Common myeloid progenitor, CD34-positive (primary cell): ENCODE results near the gene OSBPL10.

Experiments used
- CTCF ChIA-PET: fragments of 350-600 bp; sonication (Branson Sonifier 250); formaldehyde crosslinking; loops from one replicate; lab custom pipeline; 2021; ENCODE audit warnings: antibody characterized with exemption; lab: Charles Lee
- POLR2A ChIA-PET: fragments of 350-600 bp; sonication (Branson Sonifier 250); formaldehyde crosslinking; loops from one replicate; lab custom pipeline; 2021; ENCODE audit warnings: antibody characterized with exemption; lab: Charles Lee
- DNase-seq, 3 donors: peaks; one replicate each; pipeline versions ENCODE4 v3.0.0 to v3.0.0-alpha.2; 2013
- H3K27ac ChIP-seq, 2 experiments: 1 replicate in 1 of 2; 2 replicates in 1 of 2; pipeline ENCODE4 v1.7.0; 2013; ENCODE audit warnings: inconsistent platforms in 2 of 2, low read length in 2 of 2, mild to moderate bottlenecking in 2 of 2, low read depth in 1 of 2, moderate library complexity in 1 of 2; ENCODE audit not compliant: severe bottlenecking in 2 of 2, insufficient read depth in 1 of 2, poor library complexity in 1 of 2
- H3K27me3 ChIP-seq, 5 experiments: replicated peaks in 2 of 5; 1 replicate in 3 of 5; 2 replicates in 2 of 5; pipeline versions ENCODE4 v1.6.1 to v1.7.0; 2013; ENCODE audit warnings: low read length in 4 of 5, mild to moderate bottlenecking in 2 of 5, moderate library complexity in 2 of 5, inconsistent platforms in 1 of 5; ENCODE audit not compliant: insufficient read depth in 5 of 5, control insufficient read depth in 4 of 5
- H3K36me3 ChIP-seq, 4 experiments: 1 replicate in 2 of 4; 2 replicates in 2 of 4; pipeline versions ENCODE4 v1.6.1 to v1.7.0; 2013; ENCODE audit warnings: low read length in 3 of 4, control low read depth in 1 of 4, mild to moderate bottlenecking in 1 of 4; ENCODE audit not compliant: control insufficient read depth in 4 of 4, insufficient read depth in 4 of 4
- H3K4me1 ChIP-seq, 4 experiments: 1 replicate in 3 of 4; 2 replicates in 1 of 4; pipeline versions ENCODE4 v1.6.1 to v1.7.1; 2013; ENCODE audit warnings: low read length in 3 of 4, mild to moderate bottlenecking in 3 of 4, control low read depth in 1 of 4, inconsistent platforms in 1 of 4, moderate library complexity in 1 of 4; ENCODE audit not compliant: control insufficient read depth in 4 of 4, insufficient read depth in 4 of 4; ENCODE audit errors: control extremely low read depth in 1 of 4
- H3K4me3 ChIP-seq, 7 experiments: 1 replicate in 4 of 7; 2 replicates in 3 of 7; pipeline versions ENCODE4 v1.5.1 to v1.7.0; 2013; ENCODE audit warnings: mild to moderate bottlenecking in 7 of 7, low read length in 6 of 7, moderate library complexity in 6 of 7, inconsistent platforms in 2 of 7, low read depth in 2 of 7, control low read depth in 1 of 7; ENCODE audit not compliant: insufficient read depth in 4 of 7, control insufficient read depth in 1 of 7; ENCODE audit errors: extremely low read depth in 1 of 7
- H3K9me3 ChIP-seq, 5 experiments: 1 replicate in 4 of 5; 2 replicates in 1 of 5; pipeline versions ENCODE4 v1.6.1 to v1.7.1; 2013; ENCODE audit warnings: low read length in 4 of 5, mild to moderate bottlenecking in 2 of 5, inconsistent platforms in 1 of 5, low read depth in 1 of 5, moderate library complexity in 1 of 5; ENCODE audit not compliant: control insufficient read depth in 4 of 5, insufficient read depth in 2 of 5; ENCODE audit errors: control extremely low read depth in 1 of 5
- WGBS: methylation state at CpG from one replicate; pipeline ENCODE4 v1.1.5; 2013; ENCODE audit not compliant: insufficient coverage; 5-methylcytosine and 5-hydroxymethylcytosine counted together

The OSBPL10 gene

DNA sequence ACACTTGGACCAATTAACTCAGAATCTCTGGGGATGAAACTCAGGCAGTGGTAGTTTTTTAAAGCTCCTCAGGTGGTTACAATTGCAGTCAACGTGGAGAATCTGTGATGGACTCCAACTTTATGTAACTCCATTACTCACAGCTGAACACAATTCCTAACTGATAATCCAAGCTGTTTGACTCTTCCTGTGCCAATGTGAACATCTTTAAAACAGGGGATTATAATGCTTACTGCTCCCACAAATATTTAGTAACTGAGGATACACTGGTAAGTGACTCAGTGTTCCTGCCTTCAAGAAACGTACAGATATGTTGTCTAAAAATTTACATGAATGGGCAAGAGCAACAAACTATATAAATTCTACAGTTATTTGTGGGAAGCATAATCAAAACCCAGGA is 85.6 kb downstream of the OSBPL10 start:
- no peak overlapping the region for H3K4me3 ChIP-seq
- peaks cover 0 to 2% (median 0%) of the 10 kb centered on the region in 5 experiments for H3K27me3 ChIP-seq
- ChIA-PET POLR2A (no interaction called here), CTCF (no interaction called here)
- no peak overlapping the region for H3K27ac ChIP-seq
- H3K9me3 ChIP-seq = no peaks in the 10 kb centered on the region
- no peaks in the 10 kb centered on the region for H3K36me3 ChIP-seq
- 100% methylated on average over 1 of the region's 2 CpGs for WGBS
- DNase-seq = no peak
- H3K4me1 ChIP-seq = no peaks in the 10 kb centered on the region

GRCh38 chr3:31892916-31893573 is 88.0 kb downstream of the OSBPL10 start:
- Histone ChIP-seq H3K4me3 (no peak overlapping the region), H3K36me3 (no peaks in the 10 kb centered on the region), H3K4me1 (no peaks in the 10 kb centered on the region), H3K27ac (no peak overlapping the region), H3K27me3 (peaks cover 0 to 2% (median 0%) of the 10 kb centered on the region in 5 experiments), H3K9me3 (no peaks in the 10 kb centered on the region)
- ChIA-PET CTCF (no interaction called here), POLR2A (no interaction called here)
- DNase-seq = no peak
- WGBS = 97% methylated on average over 4 of the region's 4 CpGs

DNA sequence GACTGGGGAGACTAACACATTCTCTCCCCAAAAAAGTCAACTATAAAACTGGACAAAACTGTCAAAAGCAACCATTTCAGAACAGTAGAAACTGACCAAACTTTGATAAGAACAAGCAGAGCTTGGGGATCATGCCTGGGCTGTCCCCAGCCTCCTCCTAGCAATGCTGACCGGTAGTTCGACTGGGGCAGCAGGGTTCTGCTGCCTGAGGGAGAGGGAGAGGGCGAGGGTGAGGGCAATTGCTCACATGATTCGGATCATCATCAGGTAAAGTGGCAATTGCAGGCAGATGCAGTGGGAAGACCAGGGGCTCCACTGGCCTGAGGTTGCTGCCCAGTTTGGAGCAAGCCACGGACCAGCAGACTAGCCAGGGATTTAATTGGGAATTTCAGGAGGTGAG is 88.6 kb downstream of the OSBPL10 start:
- no peak overlapping the region for H3K4me3 ChIP-seq
- peaks cover 0 to 2% (median 0%) of the 10 kb centered on the region in 5 experiments for H3K27me3 ChIP-seq
- DNase-seq = no peak
- no peak overlapping the region for H3K27ac ChIP-seq
- H3K4me1 ChIP-seq = no peaks in the 10 kb centered on the region
- no peaks in the 10 kb centered on the region for H3K36me3 ChIP-seq
- CTCF ChIA-PET = no interaction called here
- H3K9me3 ChIP-seq = peaks cover 0 to 2% (median 0%) of the 10 kb centered on the region in 5 experiments
- WGBS = 98% methylated on average over 5 of the region's 5 CpGs
- POLR2A ChIA-PET = no interaction called here

- POLR2A ChIA-PET = no interaction called here
These were observed 89.1 kb downstream of the OSBPL10 start for GRCh38 chr3:31891876-31892455.

DNA sequence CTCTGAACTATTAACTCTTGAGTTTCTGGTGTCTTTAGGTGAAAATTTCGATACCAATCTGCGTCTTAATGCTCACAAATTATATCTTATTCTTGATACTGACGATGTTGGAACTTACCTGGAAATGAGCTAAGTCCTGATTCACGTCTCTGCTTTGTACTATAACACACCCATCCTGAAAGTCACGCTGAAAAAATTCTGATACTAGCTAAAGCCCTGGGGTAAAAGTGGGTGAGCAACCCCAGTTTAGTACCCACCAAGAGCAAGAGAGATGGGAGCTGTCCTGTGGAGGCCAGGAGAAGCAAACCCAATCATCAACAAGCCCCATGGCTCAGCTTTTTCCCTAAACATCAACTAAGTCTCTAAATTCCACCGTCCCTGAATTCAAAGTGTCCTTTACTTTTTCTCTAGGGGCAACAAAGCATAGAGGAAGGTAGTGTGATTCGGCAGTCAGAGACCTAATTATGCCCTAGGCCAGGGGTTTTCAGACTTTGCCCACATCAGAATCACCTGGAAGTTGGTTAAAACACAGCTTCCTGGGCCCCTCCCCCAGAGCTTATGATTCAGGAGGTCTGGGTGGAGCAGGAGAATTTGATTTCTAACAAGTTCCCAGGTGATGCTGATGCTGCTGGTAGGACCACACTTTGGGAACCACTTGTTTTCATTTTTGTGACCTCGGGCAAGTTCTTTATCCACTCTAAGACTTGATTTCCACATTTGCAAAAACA is 90.2 kb downstream of the OSBPL10 start:
- no peaks in the 10 kb centered on the region for H3K4me1 ChIP-seq
- peaks cover 0 to 2% (median 0%) of the 10 kb centered on the region in 5 experiments for H3K9me3 ChIP-seq
- DNase-seq = no peak
- ChIA-PET POLR2A (no interaction called here), CTCF (no interaction called here)
- H3K27me3 ChIP-seq = peaks cover 0 to 2% (median 0%) of the 10 kb centered on the region in 5 experiments
- H3K27ac ChIP-seq = no peak overlapping the region
- 85% methylated on average over 5 of the region's 8 CpGs for WGBS
- H3K4me3 ChIP-seq = no peak overlapping the region
- H3K36me3 ChIP-seq = no peaks in the 10 kb centered on the region

More at GRCh38 chr3:31891876-31892455, 89.1 kb downstream of the OSBPL10 start:
- H3K9me3 ChIP-seq = peaks cover 0 to 2% (median 0%) of the 10 kb centered on the region in 5 experiments
- no peaks in the 10 kb centered on the region for H3K4me1 ChIP-seq
- 97% methylated on average over 10 of the region's 11 CpGs for WGBS
- no peak for DNase-seq
- H3K27ac ChIP-seq = no peak overlapping the region
- CTCF ChIA-PET = no interaction called here
- peaks cover 0 to 2% (median 0%) of the 10 kb centered on the region in 5 experiments for H3K27me3 ChIP-seq
- H3K36me3 ChIP-seq = no peaks in the 10 kb centered on the region
- no peak overlapping the region for H3K4me3 ChIP-seq

GRCh38 chr3:31890007-31890406 is 91.1 kb downstream of the OSBPL10 start:
- H3K4me1 ChIP-seq = no peaks in the 10 kb centered on the region
- ChIA-PET POLR2A (no interaction called here), CTCF (no interaction called here)
- no peak overlapping the region for H3K4me3 ChIP-seq
- H3K27me3 ChIP-seq = peaks cover 0 to 2% (median 0%) of the 10 kb centered on the region in 5 experiments
- no peaks in the 10 kb centered on the region for H3K36me3 ChIP-seq
- peaks cover 0 to 2% (median 0%) of the 10 kb centered on the region in 5 experiments for H3K9me3 ChIP-seq
- WGBS = 94% methylated on average over 2 of the region's 2 CpGs
- no peak for DNase-seq
- no peak overlapping the region for H3K27ac ChIP-seq

DNA sequence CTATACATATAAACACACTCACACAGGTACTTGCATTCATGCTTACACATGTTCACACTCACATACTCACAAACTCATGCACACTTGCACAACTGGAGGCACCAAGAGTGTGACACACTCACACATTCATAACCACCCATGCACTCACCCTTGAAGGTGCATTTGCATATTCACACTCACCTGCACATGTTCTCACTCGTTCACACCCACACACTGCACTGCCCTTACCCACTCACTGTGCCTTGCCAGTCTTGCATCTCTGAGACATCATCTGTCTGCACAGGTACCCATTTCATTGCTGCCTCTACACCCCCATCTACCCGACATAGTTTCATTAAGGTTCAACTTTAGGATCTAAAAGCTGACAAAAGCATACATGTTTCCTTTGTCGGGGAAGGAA is 95.8 kb downstream of the OSBPL10 start:
- peaks cover 0 to 2% (median 0%) of the 10 kb centered on the region in 5 experiments for H3K9me3 ChIP-seq
- WGBS = 97% methylated on average over 3 of the region's 3 CpGs
- ChIA-PET POLR2A (interaction anchor here (0.6 kb wide), 1 partner anchor 1254 kb away, joined by 3 read pairs; no protein-coding TSS in a partner anchor), CTCF (interaction anchor here (0.6 to 1.0 kb wide), 2 partner anchors 114 to 412 kb away, joined by 3 read pairs; no protein-coding TSS in a partner anchor)
- H3K27ac ChIP-seq = no peak overlapping the region
- no peaks in the 10 kb centered on the region for H3K4me1 ChIP-seq
- no peak for DNase-seq
- H3K27me3 ChIP-seq = no peaks in the 10 kb centered on the region
- no peak overlapping the region for H3K4me3 ChIP-seq
- no peaks in the 10 kb centered on the region for H3K36me3 ChIP-seq
